HPDE6-E6E7 (cell line): ENCODE data around the gene CCDC59.
"Not testable (repeated sequence)": the region's sequence is repeated elsewhere in the genome, so short reads cannot be mapped to it uniquely, and the experiment has no call there.

Experiments used
- DNase-seq: peaks from one replicate; pipeline ENCODE4 v3.0.0; 2011; ENCODE audit warnings: missing footprints; ENCODE audit errors: extremely low spot score

The CCDC59 gene

GRCh38 chr12:82358200-82359114 lies at the start of gene CCDC59, which contains the start of gene METTL25:
TSS of gene CCDC59 (minus strand) at chr12:82358387. CDS start at chr12:82358376, 11 bp downstream.
TSS of gene METTL25 (plus strand) at chr12:82358529. CDS start at chr12:82358566, 37 bp downstream.
- DNase-seq, result peak; percentile 84

GRCh38 chr12:82407481-82407880 lies 49.3 kb upstream of the CCDC59 start:
- no peak for DNase-seq

GRCh38 chr12:82406651-82407050 lies 48.5 kb upstream of the CCDC59 start:
- DNase-seq, result no peak

- no peak for DNase-seq
Measured at GRCh38 chr12:82400819-82401218, 42.6 kb upstream of the CCDC59 start.

GRCh38 chr12:82398879-82399278 lies 40.7 kb upstream of the CCDC59 start:
- DNase-seq, result no peak

- peak; percentile 3 for DNase-seq
Measured at GRCh38 chr12:82383930-82384552, 25.9 kb upstream of the CCDC59 start.

- DNase-seq, result no peak
Measured at GRCh38 chr12:82378997-82379396, 20.8 kb upstream of the CCDC59 start.

- no peak for DNase-seq
Measured at GRCh38 chr12:82375201-82375600, 17.0 kb upstream of the CCDC59 start.

GRCh38 chr12:82366197-82366596 lies 8.0 kb upstream of the CCDC59 start:
- DNase-seq, result no peak

GRCh38 chr12:82363990-82364389 lies 5.8 kb upstream of the CCDC59 start:
- DNase-seq, result no peak

- no peak for DNase-seq
Measured at GRCh38 chr12:82361461-82361915, 3.3 kb upstream of the CCDC59 start.

- not testable (repeated sequence) for DNase-seq
Measured at GRCh38 chr12:82360834-82361233, 2.6 kb upstream of the CCDC59 start.

GRCh38 chr12:82359115-82359478 lies 910 bp upstream of the CCDC59 start:
- DNase-seq, result no peak

- DNase-seq, result no peak
Measured at GRCh38 chr12:82357845-82358199, 365 bp downstream of the CCDC59 start.

- no peak for DNase-seq
Measured at GRCh38 chr12:82357340-82357739, 847 bp downstream of the CCDC59 start.

- DNase-seq, result no peak
Measured at GRCh38 chr12:82351390-82351789, 6.8 kb downstream of the CCDC59 start.

GRCh38 chr12:82350161-82350560 lies 8.0 kb downstream of the CCDC59 start:
- DNase-seq, result no peak

GRCh38 chr12:82329508-82329907 lies 28.7 kb downstream of the CCDC59 start:
- DNase-seq, result no peak

- no peak for DNase-seq
Measured at GRCh38 chr12:82327861-82328260, 30.3 kb downstream of the CCDC59 start.

- DNase-seq, result no peak
Measured at GRCh38 chr12:82326905-82327503, 31.2 kb downstream of the CCDC59 start.

GRCh38 chr12:82325540-82326336 lies 32.4 kb downstream of the CCDC59 start:
- DNase-seq, result no peak

GRCh38 chr12:82319276-82319675 lies 38.9 kb downstream of the CCDC59 start:
- no peak for DNase-seq
